CD4-positive, alpha-beta T cell treated with Interleukin-4 for 4 hours (primary cell): ENCODE results near the gene MAP3K21.

Experiments
- DNase-seq: peaks from one replicate; pipeline ENCODE4 v3.0.0-alpha.2; 2020

The MAP3K21 gene

GRCh38 chr1:233327651-233328141 lies at the start of gene MAP3K21:
Gene MAP3K21 (plus strand): TSS chr1:233327724. CDS start chr1:233328029, 305 bp downstream.
- DNase-seq = no peak

GRCh38 chr1:233278631-233279030 lies 48.9 kb upstream of the MAP3K21 start:
- DNase-seq = no peak

- DNase-seq = no peak
These were observed 47.6 kb upstream of the MAP3K21 start for GRCh38 chr1:233279971-233280370.

GRCh38 chr1:233281711-233282581 lies 45.6 kb upstream of the MAP3K21 start:
- peak; percentile 53 for DNase-seq

- DNase-seq = no peak
These were observed 45.0 kb upstream of the MAP3K21 start for GRCh38 chr1:233282582-233282886.

GRCh38 chr1:233289676-233290075 lies 37.8 kb upstream of the MAP3K21 start:
- DNase-seq = no peak

- no peak for DNase-seq
These were observed 37.0 kb upstream of the MAP3K21 start for GRCh38 chr1:233290396-233291034.

- DNase-seq = no peak
These were observed 33.7 kb upstream of the MAP3K21 start for GRCh38 chr1:233293556-233294446.

GRCh38 chr1:233294913-233295236 lies 32.6 kb upstream of the MAP3K21 start:
- DNase-seq = peak; percentile 71

GRCh38 chr1:233295237-233295974 lies 32.1 kb upstream of the MAP3K21 start, which contains the start of gene PCNX2:
Gene PCNX2 (minus strand): TSS chr1:233295725. CDS start chr1:233295478, 247 bp downstream.
- DNase-seq = peak; percentile 74

GRCh38 chr1:233295975-233296322 lies 31.6 kb upstream of the MAP3K21 start:
- DNase-seq = no peak

GRCh38 chr1:233299450-233299849 lies 28.1 kb upstream of the MAP3K21 start:
- DNase-seq = no peak

- DNase-seq = no peak
These were observed 27.2 kb upstream of the MAP3K21 start for GRCh38 chr1:233300326-233300725.

- peak; percentile 51 for DNase-seq
These were observed 22.9 kb upstream of the MAP3K21 start for GRCh38 chr1:233304489-233305102.

GRCh38 chr1:233313434-233314155 lies 13.9 kb upstream of the MAP3K21 start:
- no peak for DNase-seq

GRCh38 chr1:233315718-233316301 lies 11.7 kb upstream of the MAP3K21 start:
- DNase-seq = no peak

- no peak for DNase-seq
These were observed 11.1 kb upstream of the MAP3K21 start for GRCh38 chr1:233316473-233316872.

GRCh38 chr1:233319272-233319671 lies 8.3 kb upstream of the MAP3K21 start:
- DNase-seq = no peak

- DNase-seq = no peak
These were observed 7.5 kb upstream of the MAP3K21 start for GRCh38 chr1:233320023-233320422.

- no peak for DNase-seq
These were observed 3.8 kb upstream of the MAP3K21 start for GRCh38 chr1:233323718-233324117.

- DNase-seq = no peak
These were observed 1.2 kb upstream of the MAP3K21 start for GRCh38 chr1:233326319-233326718.
